ENCODE data around the gene XRN2. TPM values are rescaled to one million over a fixed set of nuclear protein-coding genes. Genes with fewer than 3 reads are reported as not detected.

Gene XRN2
- total and polyA plus RNA-seq, 2 of the 13 experiments (the other 11 are each of a cell fraction or from before 2014, with no cell fraction given) = 90.3 to 171 TPM

DNA sequence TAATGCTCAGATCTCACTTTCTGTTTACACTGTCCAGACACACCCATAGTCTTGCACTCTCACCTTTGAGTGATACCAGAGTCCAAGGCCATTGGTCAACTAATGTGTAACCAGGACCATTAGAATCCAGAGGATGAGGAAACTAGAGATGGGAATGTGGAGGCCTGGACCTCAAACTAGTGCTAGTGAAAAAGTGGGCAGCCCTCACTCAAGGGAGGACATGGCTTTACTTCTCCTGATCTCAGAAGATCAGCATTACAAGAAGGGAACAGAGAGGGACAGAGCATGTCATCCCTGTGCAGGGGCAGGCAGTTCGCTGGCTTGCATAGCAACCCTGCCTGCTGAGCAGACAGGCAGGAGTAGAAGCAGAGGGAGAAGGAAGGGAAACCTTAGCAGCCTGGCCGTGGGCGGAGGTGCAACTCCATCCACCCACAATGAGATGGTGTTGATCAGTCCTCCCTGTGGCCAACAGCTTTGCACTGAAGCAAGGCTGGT lies 22.6 kb upstream of the XRN2 start (continued):
- TF ChIP-seq, protein P1, sequence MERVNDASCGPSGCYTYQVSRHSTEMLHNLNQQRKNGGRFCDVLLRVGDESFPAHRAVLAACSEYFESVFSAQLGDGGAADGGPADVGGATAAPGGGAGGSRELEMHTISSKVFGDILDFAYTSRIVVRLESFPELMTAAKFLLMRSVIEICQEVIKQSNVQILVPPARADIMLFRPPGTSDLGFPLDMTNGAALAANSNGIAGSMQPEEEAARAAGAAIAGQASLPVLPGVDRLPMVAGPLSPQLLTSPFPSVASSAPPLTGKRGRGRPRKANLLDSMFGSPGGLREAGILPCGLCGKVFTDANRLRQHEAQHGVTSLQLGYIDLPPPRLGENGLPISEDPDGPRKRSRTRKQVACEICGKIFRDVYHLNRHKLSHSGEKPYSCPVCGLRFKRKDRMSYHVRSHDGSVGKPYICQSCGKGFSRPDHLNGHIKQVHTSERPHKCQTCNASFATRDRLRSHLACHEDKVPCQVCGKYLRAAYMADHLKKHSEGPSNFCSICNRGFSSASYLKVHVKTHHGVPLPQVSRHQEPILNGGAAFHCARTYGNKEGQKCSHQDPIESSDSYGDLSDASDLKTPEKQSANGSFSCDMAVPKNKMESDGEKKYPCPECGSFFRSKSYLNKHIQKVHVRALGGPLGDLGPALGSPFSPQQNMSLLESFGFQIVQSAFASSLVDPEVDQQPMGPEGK (CRISPR knock-in tag; IDR thresholded peaks at IDR 0.05) = peak; percentile 40; the same call in 1 of the 2 replicates
- TF ChIP-seq SMC3 (IDR thresholded peaks at IDR 0.05; ENCODE audit: low read length) (no peak), ZNF230 (CRISPR knock-in tag; IDR thresholded peaks at IDR 0.05) (peak; percentile 30; the same call in 1 of the 2 replicates), ZNF382 (CRISPR knock-in tag; IDR thresholded peaks at IDR 0.05; ENCODE audit: borderline replicate concordance) (no peak), ZSCAN31 (CRISPR knock-in tag; IDR thresholded peaks at IDR 0.05; ENCODE audit: low read depth) (no peak), FOXA3 (CRISPR knock-in tag; IDR thresholded peaks at IDR 0.05) (peak; percentile 89), RELA (CRISPR knock-in tag; IDR thresholded peaks at IDR 0.05) (no peak), GTF2F1 (IDR thresholded peaks at IDR 0.05; ENCODE audit: low read length) (no peak), RARA (CRISPR knock-in tag; IDR thresholded peaks at IDR 0.05) (peak; percentile 78), LCORL (IDR thresholded peaks at IDR 0.05) (no peak), LCORL (CRISPR knock-in tag; IDR thresholded peaks at IDR 0.05) (peak; percentile 66)
- TF ChIP-seq, protein P2, sequence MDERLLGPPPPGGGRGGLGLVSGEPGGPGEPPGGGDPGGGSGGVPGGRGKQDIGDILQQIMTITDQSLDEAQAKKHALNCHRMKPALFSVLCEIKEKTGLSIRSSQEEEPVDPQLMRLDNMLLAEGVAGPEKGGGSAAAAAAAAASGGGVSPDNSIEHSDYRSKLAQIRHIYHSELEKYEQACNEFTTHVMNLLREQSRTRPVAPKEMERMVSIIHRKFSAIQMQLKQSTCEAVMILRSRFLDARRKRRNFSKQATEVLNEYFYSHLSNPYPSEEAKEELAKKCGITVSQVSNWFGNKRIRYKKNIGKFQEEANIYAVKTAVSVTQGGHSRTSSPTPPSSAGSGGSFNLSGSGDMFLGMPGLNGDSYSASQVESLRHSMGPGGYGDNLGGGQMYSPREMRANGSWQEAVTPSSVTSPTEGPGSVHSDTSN (CRISPR knock-in tag; IDR thresholded peaks at IDR 0.05) = no peak
- TF ChIP-seq, protein P3, sequence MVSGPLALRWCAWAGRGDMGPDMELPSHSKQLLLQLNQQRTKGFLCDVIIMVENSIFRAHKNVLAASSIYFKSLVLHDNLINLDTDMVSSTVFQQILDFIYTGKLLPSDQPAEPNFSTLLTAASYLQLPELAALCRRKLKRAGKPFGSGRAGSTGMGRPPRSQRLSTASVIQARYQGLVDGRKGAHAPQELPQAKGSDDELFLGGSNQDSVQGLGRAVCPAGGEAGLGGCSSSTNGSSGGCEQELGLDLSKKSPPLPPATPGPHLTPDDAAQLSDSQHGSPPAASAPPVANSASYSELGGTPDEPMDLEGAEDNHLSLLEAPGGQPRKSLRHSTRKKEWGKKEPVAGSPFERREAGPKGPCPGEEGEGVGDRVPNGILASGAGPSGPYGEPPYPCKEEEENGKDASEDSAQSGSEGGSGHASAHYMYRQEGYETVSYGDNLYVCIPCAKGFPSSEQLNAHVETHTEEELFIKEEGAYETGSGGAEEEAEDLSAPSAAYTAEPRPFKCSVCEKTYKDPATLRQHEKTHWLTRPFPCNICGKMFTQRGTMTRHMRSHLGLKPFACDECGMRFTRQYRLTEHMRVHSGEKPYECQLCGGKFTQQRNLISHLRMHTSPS (CRISPR knock-in tag; IDR thresholded peaks at IDR 0.05; ENCODE audit: low read depth) = no peak
- TF ChIP-seq, protein P4, sequence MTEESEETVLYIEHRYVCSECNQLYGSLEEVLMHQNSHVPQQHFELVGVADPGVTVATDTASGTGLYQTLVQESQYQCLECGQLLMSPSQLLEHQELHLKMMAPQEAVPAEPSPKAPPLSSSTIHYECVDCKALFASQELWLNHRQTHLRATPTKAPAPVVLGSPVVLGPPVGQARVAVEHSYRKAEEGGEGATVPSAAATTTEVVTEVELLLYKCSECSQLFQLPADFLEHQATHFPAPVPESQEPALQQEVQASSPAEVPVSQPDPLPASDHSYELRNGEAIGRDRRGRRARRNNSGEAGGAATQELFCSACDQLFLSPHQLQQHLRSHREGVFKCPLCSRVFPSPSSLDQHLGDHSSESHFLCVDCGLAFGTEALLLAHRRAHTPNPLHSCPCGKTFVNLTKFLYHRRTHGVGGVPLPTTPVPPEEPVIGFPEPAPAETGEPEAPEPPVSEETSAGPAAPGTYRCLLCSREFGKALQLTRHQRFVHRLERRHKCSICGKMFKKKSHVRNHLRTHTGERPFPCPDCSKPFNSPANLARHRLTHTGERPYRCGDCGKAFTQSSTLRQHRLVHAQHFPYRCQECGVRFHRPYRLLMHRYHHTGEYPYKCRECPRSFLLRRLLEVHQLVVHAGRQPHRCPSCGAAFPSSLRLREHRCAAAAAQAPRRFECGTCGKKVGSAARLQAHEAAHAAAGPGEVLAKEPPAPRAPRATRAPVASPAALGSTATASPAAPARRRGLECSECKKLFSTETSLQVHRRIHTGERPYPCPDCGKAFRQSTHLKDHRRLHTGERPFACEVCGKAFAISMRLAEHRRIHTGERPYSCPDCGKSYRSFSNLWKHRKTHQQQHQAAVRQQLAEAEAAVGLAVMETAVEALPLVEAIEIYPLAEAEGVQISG (CRISPR knock-in tag; IDR thresholded peaks at IDR 0.05) = no peak
- TF ChIP-seq, protein P5, sequence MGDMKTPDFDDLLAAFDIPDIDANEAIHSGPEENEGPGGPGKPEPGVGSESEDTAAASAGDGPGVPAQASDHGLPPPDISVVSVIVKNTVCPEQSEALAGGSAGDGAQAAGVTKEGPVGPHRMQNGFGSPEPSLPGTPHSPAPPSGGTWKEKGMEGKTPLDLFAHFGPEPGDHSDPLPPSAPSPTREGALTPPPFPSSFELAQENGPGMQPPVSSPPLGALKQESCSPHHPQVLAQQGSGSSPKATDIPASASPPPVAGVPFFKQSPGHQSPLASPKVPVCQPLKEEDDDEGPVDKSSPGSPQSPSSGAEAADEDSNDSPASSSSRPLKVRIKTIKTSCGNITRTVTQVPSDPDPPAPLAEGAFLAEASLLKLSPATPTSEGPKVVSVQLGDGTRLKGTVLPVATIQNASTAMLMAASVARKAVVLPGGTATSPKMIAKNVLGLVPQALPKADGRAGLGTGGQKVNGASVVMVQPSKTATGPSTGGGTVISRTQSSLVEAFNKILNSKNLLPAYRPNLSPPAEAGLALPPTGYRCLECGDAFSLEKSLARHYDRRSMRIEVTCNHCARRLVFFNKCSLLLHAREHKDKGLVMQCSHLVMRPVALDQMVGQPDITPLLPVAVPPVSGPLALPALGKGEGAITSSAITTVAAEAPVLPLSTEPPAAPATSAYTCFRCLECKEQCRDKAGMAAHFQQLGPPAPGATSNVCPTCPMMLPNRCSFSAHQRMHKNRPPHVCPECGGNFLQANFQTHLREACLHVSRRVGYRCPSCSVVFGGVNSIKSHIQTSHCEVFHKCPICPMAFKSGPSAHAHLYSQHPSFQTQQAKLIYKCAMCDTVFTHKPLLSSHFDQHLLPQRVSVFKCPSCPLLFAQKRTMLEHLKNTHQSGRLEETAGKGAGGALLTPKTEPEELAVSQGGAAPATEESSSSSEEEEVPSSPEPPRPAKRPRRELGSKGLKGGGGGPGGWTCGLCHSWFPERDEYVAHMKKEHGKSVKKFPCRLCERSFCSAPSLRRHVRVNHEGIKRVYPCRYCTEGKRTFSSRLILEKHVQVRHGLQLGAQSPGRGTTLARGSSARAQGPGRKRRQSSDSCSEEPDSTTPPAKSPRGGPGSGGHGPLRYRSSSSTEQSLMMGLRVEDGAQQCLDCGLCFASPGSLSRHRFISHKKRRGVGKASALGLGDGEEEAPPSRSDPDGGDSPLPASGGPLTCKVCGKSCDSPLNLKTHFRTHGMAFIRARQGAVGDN (CRISPR knock-in tag; IDR thresholded peaks at IDR 0.05) = 0 out of 2 replicates have a peak, but pooled peaks have one; percentile 15
- TF ChIP-seq, protein P6, sequence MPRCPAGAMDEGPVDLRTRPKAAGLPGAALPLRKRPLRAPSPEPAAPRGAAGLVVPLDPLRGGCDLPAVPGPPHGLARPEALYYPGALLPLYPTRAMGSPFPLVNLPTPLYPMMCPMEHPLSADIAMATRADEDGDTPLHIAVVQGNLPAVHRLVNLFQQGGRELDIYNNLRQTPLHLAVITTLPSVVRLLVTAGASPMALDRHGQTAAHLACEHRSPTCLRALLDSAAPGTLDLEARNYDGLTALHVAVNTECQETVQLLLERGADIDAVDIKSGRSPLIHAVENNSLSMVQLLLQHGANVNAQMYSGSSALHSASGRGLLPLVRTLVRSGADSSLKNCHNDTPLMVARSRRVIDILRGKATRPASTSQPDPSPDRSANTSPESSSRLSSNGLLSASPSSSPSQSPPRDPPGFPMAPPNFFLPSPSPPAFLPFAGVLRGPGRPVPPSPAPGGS (CRISPR knock-in tag; IDR thresholded peaks at IDR 0.05) = peak; percentile 42

Measured in HepG2 (cell line).